Neural cell (in vitro differentiated cells): ENCODE results near the gene TYROBP. TPM values are rescaled to one million over a fixed set of nuclear protein-coding genes. Genes with fewer than 3 reads are reported as not detected.

Experiments
- H2AFZ ChIP-seq: fragments of 200-600, 300-800 bp; sonication (generic), shearing (Covaris generic); 2 replicates; pipeline ENCODE4 v1.6.0; 2014; ENCODE audit warnings: low read depth, mild to moderate bottlenecking, antibody characterized with exemption, low read length, moderate library complexity
- H3F3A ChIP-seq: fragments of 200-600 bp; shearing (Covaris generic); 2 replicates; pipeline ENCODE4 v1.6.1; 2016; ENCODE audit warnings: mild to moderate bottlenecking, moderate library complexity, mixed read lengths, antibody characterized with exemption, low read length; ENCODE audit not compliant: insufficient read depth, poor library complexity, severe bottlenecking
- H3K27ac ChIP-seq: fragments of 200-600, 300-800 bp; sonication (generic), shearing (Covaris generic); 2 replicates; pipeline ENCODE4 v1.5.1; 2014; ENCODE audit warnings: mild to moderate bottlenecking, low read length, moderate library complexity
- H3K27me3 ChIP-seq: fragments of 300-800, 200-600 bp; sonication (generic), shearing (Covaris generic); 2 replicates; pipeline ENCODE4 v1.6.0; 2014; ENCODE audit warnings: mild to moderate bottlenecking, low read depth, low read length, moderate library complexity; ENCODE audit not compliant: insufficient read depth
- H3K36me3 ChIP-seq: fragments of 300-800, 200-600 bp; sonication (generic), shearing (Covaris generic); 2 replicates; pipeline ENCODE4 v1.5.1; 2014; ENCODE audit warnings: mild to moderate bottlenecking, antibody characterized with exemption, low read length, moderate library complexity; ENCODE audit not compliant: insufficient read depth
- H3K4me2 ChIP-seq: fragments of 300-800, 200-600 bp; sonication (generic), shearing (Covaris generic); 2 replicates; pipeline ENCODE4 v1.6.0; 2014; ENCODE audit warnings: mild to moderate bottlenecking, low read length
- H3K4me3 ChIP-seq: fragments of 300-800, 200-600 bp; sonication (generic), shearing (Covaris generic); 2 replicates; pipeline ENCODE4 v1.5.1; 2014; ENCODE audit warnings: mild to moderate bottlenecking, low read length, moderate library complexity
- H3K79me2 ChIP-seq: fragments of 200-600 bp; shearing (Covaris generic); replicated peaks from 2 replicates; pipeline ENCODE4 v1.6.0; 2014; ENCODE audit warnings: mild to moderate bottlenecking, low read length, moderate library complexity; ENCODE audit not compliant: insufficient read depth
- H3K9ac ChIP-seq: fragments of 300-800, 200-600 bp; sonication (generic), shearing (Covaris generic); 2 replicates; pipeline ENCODE4 v1.6.1; 2016; ENCODE audit warnings: mild to moderate bottlenecking, low read length, mixed read lengths
- H3K9me2 ChIP-seq: fragments of 200-600 bp; shearing (Covaris generic); 2 replicates; pipeline ENCODE4 v1.6.1; 2016; ENCODE audit warnings: mild to moderate bottlenecking, low read length, mixed read lengths; ENCODE audit not compliant: insufficient read depth
- H3K9me3 ChIP-seq: fragments of 200-600, 300-800 bp; sonication (generic), shearing (Covaris generic); 2 replicates; pipeline ENCODE4 v1.6.1; 2016; ENCODE audit warnings: mild to moderate bottlenecking, mixed run types, low read length, moderate library complexity, mixed read lengths
- H4K20me1 ChIP-seq: fragments of 200-600 bp; shearing (Covaris generic); 2 replicates; pipeline ENCODE4 v1.6.1; 2016; ENCODE audit warnings: mild to moderate bottlenecking, mixed run types; ENCODE audit not compliant: insufficient read depth
- CTCF ChIP-seq: fragments of 450-650 bp; IDR thresholded peaks from 2 replicates; pipeline ENCODE4 v1.5.1; 2014; ENCODE audit warnings: antibody characterized with exemption, mild to moderate bottlenecking, moderate library complexity; ENCODE audit not compliant: poor library complexity, severe bottlenecking
- EP300 ChIP-seq: fragments of 450-650 bp; conservative IDR thresholded peaks from 2 replicates; pipeline ENCODE4 v1.6.1; 2014; ENCODE audit warnings: antibody characterized with exemption, mild to moderate bottlenecking, moderate library complexity; ENCODE audit not compliant: poor library complexity, severe bottlenecking
- EZH2 ChIP-seq: fragments of 200-600, 300-800 bp; shearing (Covaris generic), sonication (generic); IDR thresholded peaks from 2 replicates; pipeline ENCODE4 v1.6.1; 2014; ENCODE audit warnings: antibody characterized with exemption, low read length, borderline replicate concordance, mild to moderate bottlenecking; ENCODE audit not compliant: insufficient read depth, poor library complexity, severe bottlenecking
- MXI1 ChIP-seq: fragments of 450-650 bp; conservative IDR thresholded peaks from 2 replicates; pipeline ENCODE4 v1.6.1; 2014; ENCODE audit warnings: antibody characterized with exemption, mild to moderate bottlenecking; ENCODE audit not compliant: poor library complexity, severe bottlenecking
- POLR2AphosphoS5 ChIP-seq: IDR thresholded peaks from 2 replicates; pipeline ENCODE4 v1.6.1; 2012
- RAD21 ChIP-seq: fragments of 450-650 bp; conservative IDR thresholded peaks from 2 replicates; pipeline ENCODE4 v1.6.1; 2014; ENCODE audit warnings: antibody characterized with exemption, mild to moderate bottlenecking, moderate library complexity
- SMC3 ChIP-seq: fragments of 450-650 bp; conservative IDR thresholded peaks from 2 replicates; pipeline ENCODE4 v1.6.1; 2014; ENCODE audit warnings: antibody characterized with exemption, mild to moderate bottlenecking, moderate library complexity; ENCODE audit not compliant: poor library complexity
- TAF1 ChIP-seq: IDR thresholded peaks from 2 replicates; pipeline ENCODE4 v1.6.1; 2012; ENCODE audit warnings: low read depth
- polyA plus RNA-seq: library from polyadenylated mRNA; depleted of rRNA; stranded (reverse); fragments of >200 nt; gene quantifications from 2 replicates; pipeline ENCODE4 v1.2.3, GENCODE V29; 2014
- TF ChIP-seq, protein P1 (sequence below): IDR thresholded peaks from 2 replicates; pipeline ENCODE4 v1.6.1; 2012; ENCODE audit warnings: borderline replicate concordance

The TYROBP gene
- polyA plus RNA-seq, 1 donor from 2014 or later = not detected

GRCh38 chr19:35901055-35901644 is 6.9 kb downstream of the TYROBP start:
- TF ChIP-seq TAF1 = no peak
- no peak for TF ChIP-seq POLR2AphosphoS5
- no peak for TF ChIP-seq CTCF
- no peak for TF ChIP-seq EP300
- TF ChIP-seq EZH2 = no peak
- TF ChIP-seq RAD21 = no peak
- TF ChIP-seq SMC3 = no peak
- TF ChIP-seq, protein P1, sequence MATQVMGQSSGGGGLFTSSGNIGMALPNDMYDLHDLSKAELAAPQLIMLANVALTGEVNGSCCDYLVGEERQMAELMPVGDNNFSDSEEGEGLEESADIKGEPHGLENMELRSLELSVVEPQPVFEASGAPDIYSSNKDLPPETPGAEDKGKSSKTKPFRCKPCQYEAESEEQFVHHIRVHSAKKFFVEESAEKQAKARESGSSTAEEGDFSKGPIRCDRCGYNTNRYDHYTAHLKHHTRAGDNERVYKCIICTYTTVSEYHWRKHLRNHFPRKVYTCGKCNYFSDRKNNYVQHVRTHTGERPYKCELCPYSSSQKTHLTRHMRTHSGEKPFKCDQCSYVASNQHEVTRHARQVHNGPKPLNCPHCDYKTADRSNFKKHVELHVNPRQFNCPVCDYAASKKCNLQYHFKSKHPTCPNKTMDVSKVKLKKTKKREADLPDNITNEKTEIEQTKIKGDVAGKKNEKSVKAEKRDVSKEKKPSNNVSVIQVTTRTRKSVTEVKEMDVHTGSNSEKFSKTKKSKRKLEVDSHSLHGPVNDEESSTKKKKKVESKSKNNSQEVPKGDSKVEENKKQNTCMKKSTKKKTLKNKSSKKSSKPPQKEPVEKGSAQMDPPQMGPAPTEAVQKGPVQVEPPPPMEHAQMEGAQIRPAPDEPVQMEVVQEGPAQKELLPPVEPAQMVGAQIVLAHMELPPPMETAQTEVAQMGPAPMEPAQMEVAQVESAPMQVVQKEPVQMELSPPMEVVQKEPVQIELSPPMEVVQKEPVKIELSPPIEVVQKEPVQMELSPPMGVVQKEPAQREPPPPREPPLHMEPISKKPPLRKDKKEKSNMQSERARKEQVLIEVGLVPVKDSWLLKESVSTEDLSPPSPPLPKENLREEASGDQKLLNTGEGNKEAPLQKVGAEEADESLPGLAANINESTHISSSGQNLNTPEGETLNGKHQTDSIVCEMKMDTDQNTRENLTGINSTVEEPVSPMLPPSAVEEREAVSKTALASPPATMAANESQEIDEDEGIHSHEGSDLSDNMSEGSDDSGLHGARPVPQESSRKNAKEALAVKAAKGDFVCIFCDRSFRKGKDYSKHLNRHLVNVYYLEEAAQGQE = no peak
- TF ChIP-seq MXI1 = no peak
- Histone ChIP-seq H3K27me3 (peaks cover 10% of the 10 kb centered on the region), H3K27ac (no peak overlapping the region), H3K79me2 (peaks cover 3% of the 10 kb centered on the region), H2AFZ (no peak overlapping the region), H3K4me2 (no peak overlapping the region), H4K20me1 (no peaks in the 10 kb centered on the region), H3K36me3 (no peaks in the 10 kb centered on the region), H3K9ac (no peak overlapping the region), H3F3A (no peaks in the 10 kb centered on the region), H3K9me3 (no peaks in the 10 kb centered on the region), H3K4me3 (no peak overlapping the region), H3K9me2 (no peaks in the 10 kb centered on the region)

GRCh38 chr19:35899547-35900214 is 8.4 kb downstream of the TYROBP start:
- H3K27me3 ChIP-seq = peaks cover 10% of the 10 kb centered on the region
- H3K9me3 ChIP-seq = no peaks in the 10 kb centered on the region
- H3K4me3 ChIP-seq = peak overlapping the region; percentile 77
- H3K9ac ChIP-seq = peak overlapping the region; percentile 77
- H3K4me2 ChIP-seq = peak overlapping the region; percentile 82
- peaks cover 3% of the 10 kb centered on the region for H3K79me2 ChIP-seq
- H2AFZ ChIP-seq = peak overlapping the region; percentile 84
- H4K20me1 ChIP-seq = no peaks in the 10 kb centered on the region
- H3K27ac ChIP-seq = peak overlapping the region; percentile 51
- H3K9me2 ChIP-seq = no peaks in the 10 kb centered on the region
- no peaks in the 10 kb centered on the region for H3F3A ChIP-seq
- TF ChIP-seq RAD21 (peak; percentile 30), EZH2 (no peak), POLR2AphosphoS5 (peak; percentile 91), EP300 (peak; percentile 48), TAF1 (peak; percentile 74), SMC3 (peak; percentile 32), MXI1 (no peak), CTCF (peak; percentile 13)
- TF ChIP-seq, protein P1 = peak; percentile 31
- H3K36me3 ChIP-seq = no peaks in the 10 kb centered on the region
